ENCODE data around the gene KLF7.

Gene KLF7

DNA sequence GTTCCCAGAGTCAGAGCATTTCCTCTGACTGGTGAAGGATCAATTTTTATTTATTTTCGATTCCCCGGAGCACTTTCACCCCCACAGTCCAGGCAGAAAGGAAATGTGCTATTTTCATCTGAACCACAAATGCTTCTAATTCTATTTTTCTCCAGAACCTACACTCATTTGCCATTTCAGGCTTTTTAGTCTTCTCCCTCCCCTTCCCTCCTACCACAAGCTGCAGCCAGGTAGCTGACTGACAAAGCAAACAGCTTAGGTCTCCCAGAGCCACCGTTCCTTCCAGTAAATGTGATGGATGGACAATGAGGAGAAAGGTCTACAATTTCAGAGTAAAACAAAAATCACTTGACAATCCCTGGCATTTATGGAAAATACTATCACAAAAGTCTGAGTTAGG, 76.9 kb downstream of the KLF7 start:
- no peak for FAIRE-seq

DNA sequence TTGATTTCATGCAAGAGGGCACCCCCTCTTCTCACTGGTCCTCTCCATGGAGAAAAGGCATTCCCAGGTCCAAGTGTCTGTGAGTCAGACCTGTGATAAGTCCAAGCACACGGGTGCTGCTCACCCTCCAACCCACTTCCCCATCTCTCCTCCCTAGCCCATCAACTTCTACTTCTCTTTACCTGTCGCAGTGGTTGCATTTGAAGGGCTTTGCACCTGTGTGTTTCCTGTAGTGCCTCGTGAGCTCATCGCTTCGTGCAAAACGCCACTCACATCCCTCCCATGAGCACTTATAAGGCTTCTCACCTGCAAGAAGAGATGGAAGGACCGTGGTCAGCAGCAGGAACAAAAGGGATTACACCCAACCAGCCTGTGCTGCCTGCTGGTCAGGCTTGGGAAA, 77.5 kb downstream of the KLF7 start:
- FAIRE-seq: no peak

DNA sequence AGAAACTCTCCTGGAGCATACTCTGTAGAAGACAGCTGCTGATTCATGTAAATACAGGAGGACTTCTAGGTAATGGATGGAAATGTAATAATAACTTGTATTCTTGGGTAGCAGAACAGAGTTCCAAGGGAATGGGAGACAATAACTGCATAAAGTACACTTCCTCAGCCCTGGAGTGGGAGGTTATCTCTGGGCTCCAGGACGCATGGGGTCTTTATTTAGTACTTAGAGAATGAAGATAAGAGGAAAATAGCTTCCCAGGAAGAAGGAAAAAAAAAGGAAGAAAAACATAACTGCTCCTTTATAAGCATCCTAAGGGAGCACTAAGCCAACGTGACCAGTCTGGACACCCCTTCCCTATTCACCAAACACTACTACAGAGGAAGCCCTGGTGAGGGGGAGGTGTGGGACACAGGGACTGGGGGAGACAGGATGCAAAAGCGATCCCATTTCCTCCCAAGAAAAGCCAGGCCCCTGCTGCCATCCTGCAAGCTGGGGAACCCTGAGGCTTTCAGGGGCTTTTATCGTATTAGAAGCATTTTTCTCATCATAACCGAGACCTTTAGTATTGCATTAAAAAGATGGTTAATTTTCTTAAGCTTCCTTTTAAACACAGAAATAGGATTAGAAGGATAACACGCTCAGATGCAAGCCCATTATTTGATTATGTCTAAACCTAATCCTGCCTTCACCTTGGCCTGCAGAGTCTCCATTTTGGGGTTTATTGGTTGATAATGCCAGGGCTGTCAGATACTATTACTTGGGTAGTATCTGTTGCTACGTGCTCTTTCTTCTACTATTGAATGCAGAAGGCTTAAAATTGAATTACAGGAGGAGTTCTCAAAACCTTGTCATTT, 78.5 kb downstream of the KLF7 start:
- no peak for FAIRE-seq

DNA sequence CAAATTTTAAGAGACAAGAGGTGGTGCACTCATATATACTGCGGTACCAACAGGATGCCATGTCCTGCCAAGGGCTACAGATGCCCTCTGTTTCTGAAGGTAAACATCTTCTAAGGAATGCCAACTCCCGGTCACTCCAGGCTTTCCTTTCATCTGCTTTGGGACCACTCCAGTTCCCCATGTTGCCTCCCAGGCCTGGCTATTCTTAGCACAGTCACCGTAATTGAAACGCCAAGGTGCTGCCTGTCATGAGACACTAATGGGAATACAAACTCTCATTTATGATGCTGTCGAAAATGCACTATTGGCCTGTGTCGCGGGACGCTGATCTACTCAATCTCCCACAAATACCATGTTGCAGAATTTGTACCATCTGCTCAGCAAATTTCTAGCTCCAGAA, 79.6 kb downstream of the KLF7 start:
- no peak for FAIRE-seq

DNA sequence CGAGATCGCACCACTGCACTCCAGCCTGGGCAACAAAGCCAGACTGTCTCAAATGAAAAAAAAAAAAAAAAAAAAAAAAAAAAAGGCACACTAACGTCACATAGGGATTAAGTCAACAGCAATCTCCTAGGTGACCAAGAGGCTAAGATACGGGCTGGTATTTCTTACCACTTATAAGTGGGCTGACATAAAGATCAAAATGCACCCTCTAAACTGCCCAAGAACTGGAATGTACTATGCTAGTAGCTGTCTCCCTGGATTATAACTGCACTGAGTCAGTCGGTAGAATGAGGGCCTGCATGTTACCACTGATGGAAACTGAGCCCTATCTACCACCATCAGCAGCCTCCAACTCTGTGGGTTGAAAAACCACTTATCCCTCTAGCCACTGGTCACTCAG, 80.6 kb downstream of the KLF7 start:
- no peak for FAIRE-seq

DNA sequence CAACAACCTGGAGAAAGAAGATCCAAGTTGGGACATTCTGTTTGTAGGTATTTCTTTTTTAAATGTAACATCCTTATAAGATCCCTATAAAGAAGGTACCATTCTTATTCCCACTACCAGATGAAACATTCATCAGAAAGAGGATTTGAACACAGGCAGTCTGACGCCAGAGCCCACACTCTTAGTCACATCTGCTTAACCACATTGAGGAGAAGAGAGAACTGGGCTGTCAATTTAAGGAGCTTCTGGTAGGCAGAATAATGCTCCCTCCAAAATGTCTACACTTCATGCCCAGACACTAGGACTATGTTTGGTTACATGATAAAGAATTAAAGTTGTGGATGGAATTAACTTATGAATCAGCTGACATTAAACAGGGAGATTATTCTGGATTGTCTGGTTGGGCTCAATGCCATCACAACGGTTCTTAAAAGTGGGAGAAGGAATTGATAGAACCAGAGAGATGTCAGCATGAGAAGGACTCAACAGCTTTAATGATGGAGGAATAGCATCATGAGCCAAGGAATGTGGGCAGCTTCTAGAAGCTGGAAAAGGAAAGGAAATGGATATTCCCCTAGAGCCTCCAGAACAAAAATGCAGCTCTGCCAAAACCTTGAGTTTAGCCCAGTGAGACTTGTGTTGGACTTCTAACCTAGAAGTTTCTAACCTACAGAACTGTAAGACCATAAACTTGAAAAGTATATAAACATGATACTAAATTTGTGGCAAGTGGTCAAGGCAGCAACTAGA, 82.2 kb downstream of the KLF7 start:
- no peak for FAIRE-seq

DNA sequence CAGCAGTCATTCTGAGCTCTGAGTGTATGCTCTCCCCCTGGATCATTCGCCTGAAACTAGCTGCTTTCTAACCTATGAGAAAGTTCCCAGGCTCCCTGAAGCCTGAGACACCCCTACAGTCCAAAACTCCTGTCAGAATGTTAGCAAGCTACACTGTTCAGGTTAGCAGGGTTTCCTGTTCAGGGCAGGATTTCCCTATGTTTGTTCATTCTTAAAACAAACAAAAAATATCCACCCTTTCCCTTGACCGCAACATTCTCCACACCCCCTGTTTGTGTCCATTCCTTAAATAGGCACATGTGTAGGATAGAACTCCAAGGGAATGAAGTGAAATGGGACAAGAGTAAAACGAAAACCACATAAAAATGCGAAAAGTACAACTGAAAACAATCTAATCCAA, 83.1 kb downstream of the KLF7 start:
- no peak for FAIRE-seq

DNA sequence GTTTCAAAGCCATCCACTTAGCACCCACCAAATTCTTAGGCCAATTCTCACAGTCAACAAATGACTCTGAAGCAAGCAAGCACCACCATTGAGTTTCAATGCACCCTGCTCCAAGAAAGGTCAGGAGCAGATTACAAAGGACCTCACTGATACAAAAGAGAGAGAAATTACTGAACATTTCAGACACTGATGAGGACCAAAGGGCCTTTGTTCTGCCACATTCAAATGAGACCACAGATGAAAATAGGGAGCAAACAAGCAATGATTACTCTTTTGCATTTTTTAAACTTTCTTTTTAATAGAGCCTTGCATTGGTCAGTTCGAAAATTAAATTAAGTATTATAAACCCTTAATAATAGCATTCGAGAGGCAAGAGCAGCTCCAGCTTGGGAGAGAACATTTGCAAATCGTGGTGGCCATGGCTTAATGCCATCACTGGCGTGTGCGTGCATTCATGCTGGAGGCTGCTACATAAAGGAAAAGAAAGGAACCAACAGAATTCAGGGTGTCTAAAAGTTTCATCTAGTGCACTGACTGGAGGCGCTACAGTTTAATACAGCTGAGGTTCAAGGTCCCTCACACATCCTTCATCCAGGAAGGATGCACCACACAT, 87.5 kb downstream of the KLF7 start:
- no peak for FAIRE-seq

DNA sequence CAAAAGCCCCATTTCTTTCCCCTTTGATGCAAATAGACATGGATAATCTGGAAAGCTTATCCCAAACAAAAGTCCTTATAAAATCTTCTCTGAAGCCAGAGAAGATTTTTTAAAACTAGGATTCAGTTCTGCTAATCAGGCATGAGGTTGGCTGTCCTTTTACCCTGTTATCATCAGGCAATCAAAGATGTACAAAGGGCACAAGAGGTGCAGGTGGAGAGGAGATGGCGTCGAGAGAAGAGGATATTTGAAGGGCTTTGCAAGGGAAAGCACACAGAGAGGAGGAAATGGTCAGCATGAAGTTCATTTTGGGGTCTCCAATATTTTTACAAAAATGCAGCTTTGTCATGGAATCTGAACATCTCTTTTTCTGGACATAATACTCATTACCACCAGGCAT, 88.5 kb downstream of the KLF7 start:
- FAIRE-seq: no peak

DNA sequence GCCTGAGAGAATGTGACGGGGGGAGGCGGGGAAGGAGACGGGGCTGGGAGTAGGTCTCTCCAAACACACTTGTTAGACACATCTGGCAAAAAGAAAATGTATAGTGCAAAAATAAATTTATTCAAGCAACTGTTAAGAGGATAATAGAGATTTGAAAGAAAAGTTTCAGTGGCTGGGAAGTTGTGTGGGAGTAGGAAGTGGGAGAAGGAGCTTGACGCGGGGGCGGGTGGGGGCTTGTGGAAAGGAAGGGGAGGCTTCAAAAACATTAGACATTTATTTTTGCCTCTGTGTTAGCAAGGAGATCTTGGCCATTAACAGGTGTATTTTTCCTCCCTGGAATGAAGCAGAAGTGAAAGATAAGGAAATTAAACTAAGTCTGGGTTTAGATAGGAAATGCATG, 90.3 kb downstream of the KLF7 start:
- no peak for FAIRE-seq

DNA sequence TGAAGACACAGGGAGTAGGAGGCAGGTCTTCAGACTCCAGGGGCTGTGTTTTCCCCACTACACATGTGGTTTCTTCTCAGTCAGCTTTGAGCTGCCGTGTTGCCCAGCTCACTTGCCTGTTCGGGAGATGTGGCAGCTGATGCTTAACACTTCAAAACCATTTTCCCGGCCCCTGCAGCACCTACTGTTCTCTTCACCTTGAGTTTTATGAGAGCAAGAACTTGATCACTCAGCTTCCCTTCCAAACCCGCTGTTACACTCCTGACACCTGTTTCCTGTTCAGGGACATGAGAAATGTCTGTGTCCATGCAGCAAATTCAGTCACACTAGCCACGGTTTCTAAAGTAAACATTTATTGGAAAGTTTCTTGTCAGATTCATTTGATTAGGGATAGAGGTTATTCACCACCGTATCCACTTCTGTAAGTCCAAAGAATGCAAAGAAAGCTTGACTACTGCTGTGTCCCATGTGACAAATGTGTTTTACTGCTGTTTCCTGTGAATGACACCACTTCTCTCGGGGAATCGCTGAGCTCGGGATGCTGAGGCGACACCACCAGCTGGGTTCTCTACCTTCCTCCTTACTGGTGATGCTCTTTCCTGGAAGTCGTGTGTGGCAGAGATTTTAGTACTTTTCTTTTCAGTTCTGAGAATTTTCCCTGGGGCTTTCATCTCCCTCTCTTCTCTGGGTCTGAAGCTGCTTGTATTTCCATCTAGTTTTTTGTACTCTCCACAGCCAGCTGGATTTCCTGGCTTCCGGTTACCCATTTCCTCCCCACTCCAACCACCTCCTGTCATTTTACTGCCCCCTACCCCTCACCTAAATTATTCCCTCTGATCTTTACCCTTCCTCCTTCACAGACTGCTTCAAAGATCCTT, 91.7 kb downstream of the KLF7 start:
- no peak for FAIRE-seq

DNA sequence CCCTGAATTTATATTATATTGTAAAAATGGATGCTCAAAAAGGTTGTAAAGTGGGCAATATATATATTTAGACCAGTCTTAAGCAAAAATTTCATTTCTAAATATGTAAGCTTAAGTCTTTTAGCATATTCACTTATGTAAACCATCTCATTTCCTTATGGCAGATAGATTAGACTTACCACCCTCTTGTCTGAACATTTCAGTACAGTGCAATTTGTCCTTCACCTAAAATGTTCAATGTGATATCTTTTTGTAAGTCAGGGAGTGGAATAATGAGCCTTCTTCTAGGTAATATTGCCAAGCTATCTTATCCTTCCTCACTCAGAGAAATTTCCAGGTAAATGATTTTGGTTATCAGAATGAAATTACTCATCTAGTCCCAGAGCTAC, 92.3 kb downstream of the KLF7 start:
- FAIRE-seq: no peak

DNA sequence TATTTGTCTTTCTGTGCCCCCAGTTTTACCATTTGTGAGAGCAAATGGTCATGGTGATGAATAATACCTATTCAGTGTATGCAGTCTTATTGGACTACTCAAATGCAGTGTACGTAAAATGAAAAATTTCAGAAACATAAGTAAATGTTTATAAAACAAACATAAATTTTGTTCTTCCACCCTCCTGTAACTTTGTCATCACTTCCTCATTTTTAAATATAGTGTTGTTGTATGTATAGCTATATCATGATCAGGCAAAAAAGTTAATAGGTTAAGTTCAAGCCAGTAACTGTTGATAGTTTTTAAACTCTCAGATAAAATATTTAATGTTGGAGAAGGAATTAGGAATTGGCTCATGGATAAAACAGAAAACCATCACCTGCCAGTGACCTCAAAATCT, 93.2 kb downstream of the KLF7 start:
- FAIRE-seq: no peak

DNA sequence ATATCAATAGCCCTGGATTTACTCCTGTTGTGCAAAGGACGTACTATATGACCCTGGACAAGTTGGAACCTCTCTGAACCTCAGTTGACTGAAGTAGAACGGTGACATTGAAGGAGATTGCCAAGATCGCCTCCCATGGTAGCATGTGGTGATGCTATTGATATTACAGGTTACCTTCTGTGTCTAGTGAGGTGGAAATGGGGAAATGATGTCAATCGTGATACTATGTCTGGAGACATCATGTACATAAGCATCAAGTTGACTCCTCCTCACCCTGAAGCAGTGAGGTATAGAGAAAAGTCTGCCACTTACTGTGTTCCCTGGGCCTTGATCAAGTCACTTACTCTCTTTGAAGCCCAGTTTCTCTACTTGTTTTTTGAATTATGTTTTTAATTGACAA, 93.9 kb downstream of the KLF7 start:
- FAIRE-seq: no peak

DNA sequence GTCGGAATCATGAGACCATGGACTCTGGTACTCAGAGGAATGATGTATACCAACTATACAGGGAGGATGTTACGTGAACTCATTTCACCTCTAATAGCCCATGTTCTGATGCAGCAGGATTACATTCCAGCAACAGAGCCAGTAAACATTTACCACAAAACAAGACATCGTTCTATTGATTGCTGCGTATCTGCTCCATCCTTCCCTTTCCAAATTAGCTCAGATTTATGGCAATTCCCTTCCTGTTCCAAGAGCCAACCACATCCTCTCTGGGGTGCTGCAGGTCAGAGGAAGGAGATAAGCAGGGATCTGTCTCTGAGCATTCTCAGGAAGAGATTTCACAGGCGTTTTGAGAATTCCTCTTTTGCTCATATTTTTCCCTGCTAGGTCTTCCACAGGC, 98.3 kb downstream of the KLF7 start:
- no peak for FAIRE-seq

DNA sequence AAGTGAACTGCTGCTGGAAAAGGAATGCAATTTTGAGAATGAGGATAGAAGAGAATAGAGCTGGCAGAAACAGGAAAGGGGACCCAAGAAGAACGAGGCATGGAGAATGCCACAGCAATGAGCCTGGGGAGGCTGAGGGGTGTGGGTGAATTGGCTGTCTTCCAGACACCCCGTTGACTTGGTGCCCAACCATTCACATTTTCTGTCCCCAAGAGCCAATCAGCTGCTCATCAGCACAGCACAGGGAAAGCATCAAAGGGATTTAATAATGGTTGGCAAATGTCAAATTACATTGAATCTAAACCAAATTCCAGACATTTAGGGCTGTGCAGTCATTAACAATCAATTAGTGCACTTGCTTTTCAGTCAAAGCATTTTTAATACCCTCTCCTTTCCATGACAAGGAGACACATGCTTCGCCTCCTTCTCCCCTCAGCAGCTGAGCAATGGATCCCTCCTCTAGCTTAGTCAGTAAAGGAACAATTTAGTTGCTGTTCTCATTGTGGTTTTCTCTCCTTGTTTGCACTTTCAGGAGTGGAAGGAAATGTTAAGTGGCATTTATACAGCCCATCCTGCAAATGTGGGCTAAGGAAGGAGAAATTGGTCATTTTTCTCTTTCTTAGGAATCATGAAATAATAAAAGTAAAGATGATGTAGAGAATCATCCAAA, 98.8 kb downstream of the KLF7 start:
- FAIRE-seq: no peak

DNA sequence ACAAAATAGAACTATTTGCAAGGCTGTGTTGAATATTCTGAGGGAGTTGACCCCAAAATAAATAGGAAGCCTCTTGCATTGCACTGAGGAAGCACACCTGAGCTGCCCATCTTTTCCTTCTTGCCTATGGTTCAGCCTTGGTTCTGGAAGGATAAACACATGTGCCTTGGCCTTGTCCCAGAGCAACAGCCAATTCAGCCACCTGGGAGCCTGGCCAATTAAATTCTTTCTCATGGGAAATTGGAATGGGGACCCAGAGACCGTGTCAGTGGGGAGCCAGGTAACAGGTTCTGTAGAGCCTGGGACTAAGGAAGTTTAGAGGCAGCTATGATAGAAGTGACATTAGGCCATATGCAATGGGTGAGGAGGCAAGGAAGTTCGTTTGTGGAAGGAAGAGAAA, 99.6 kb downstream of the KLF7 start:
- FAIRE-seq: no peak

DNA sequence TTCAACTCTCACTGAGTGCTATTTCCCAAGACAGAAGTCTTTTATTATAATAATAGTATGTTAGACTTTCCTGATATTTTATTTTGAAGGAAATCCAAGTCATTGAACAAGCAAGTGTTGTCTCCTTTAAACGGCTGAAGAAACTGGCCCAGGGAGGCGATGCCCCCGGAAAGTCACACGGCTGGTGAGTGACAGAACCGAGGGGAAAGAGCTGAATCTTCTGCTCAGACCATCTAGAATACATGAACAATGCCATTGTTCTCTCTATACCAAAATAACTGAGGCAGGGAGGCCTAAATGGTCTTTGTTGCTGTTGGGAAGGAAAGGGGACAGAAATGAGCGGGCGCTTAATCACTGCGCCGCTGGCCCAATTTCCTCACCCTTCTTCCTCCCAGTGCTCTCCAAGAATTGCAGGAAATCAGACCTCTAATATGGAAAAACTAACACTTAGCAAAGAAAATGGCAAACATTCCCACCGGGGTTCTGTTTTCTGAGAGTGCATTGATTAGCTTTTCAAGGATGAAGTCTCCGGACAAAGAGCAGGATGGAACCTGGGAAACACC, 101.5 kb downstream of the KLF7 start:
- FAIRE-seq: no peak

DNA sequence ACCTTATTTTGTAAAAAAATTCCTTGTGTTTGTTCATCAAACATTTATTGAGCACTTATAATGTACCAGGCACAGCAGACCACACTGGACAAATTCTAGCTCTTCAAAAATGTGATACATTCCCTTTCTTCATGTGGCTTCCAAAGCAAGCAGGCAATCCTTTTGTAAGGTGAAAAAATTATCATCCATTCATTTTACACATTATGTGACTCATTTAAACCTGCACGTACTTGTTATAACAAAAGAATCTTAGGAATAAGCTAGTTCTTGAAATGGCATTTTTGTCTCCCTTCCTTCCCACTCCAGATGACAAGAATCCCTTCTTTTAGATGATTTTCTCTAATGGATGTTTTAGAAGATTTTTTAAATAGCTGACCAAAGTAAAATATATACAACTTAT, 104.6 kb downstream of the KLF7 start:
- FAIRE-seq: no peak

DNA sequence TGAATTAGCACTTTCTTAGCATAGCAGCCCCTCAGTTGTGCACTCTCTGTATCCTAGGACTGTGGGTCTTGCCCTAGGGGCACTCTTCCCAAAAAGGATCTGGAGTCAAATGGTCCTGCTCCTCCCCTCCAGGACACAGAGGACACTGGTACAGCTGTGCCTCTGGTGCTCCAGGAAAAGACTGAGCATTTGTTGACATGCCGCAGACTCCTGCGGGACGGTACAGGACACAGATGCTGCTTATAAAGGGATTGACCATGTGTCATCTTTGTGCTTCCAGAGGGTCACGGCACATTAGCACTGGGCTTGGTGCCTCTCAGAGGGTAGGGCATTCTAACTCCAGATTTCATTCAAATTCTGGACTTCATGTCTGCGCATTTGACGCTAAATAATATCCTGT, 110.5 kb downstream of the KLF7 start:
- no peak for FAIRE-seq

DNA sequence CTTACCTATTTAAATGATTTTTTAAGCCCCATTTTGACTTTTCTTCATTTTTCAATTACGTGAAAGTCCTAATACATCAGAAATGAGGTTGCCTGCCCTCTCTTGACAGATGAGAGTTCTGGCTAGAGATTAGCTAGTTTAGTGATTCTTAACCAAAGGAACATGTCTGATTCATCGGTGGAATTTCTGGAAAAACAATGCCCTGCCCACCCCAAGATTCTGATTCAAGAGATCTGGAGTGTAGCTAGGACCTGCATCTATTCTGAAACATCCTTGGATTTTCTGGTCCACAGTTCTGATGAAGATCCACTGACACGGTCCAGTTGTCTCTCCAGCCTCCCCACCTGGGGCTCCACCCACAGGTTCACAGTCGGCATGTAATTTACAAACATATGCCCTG, 111.2 kb downstream of the KLF7 start:
- FAIRE-seq: no peak

DNA sequence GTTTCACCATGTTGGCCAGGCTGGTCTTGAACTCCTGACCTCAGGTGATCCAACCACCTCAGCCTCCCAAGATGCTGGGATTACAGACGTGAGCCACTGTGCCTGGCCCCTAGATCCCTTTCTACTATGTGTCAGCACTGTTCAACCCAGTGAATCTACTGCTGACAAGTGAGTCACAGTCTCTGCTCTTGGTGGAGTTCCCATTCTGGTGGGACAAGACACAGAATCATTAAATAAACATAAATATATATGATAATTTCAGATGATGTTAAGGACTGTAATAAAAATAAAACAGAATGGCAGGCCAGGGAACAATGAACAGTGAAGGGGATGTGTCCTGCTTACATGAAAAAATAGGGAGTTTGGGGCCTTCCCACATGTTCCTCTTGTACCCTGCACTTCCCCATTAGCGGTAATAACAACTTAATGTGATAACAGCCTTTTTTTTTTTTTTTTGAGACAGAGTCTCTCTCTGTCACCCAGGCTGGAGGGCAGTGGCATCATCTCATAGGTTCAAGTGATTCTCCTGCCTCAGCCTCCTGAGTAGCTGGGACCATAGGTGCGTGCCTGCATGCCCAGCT, 114.3 kb downstream of the KLF7 start:
- FAIRE-seq: no peak
